ENCODE measurements around the gene OTULINL. TPM values are rescaled to one million over a fixed set of nuclear protein-coding genes. Genes with fewer than 3 reads are reported as not detected.
"Not testable (repeated sequence)": the region's sequence is repeated elsewhere in the genome, so short reads cannot be mapped to it uniquely, and the experiment has no call there.

The OTULINL gene
- total RNA-seq = 10 to 100 TPM in 1 of 2 donors, 1 to 10 TPM in 1; 6.8 to 13.7 TPM
- long read RNA-seq, donor 1, partial matches to known transcripts = 0 of 5 reads
- long read RNA-seq, donor 1, other reads (novel, unspliced or antisense) = 2 of 5 reads
- long read RNA-seq, donor 2, transcript OTULINL-201 (8 exons, 3,597 nt) = major isoform, 5 of 7 reads
- long read RNA-seq, donor 2, partial matches to known transcripts = 1 of 7 reads
- long read RNA-seq, donor 2, other reads (novel, unspliced or antisense) = 1 of 7 reads

GRCh38 chr5:14581106-14581890 lies at the start of gene OTULINL:
TSS of gene OTULINL (plus strand) at chr5:14581792. CDS start at chr5:14581895, 103 bp downstream.
- intact Hi-C loops (cut with DNase I) = no loop called here
- peak; percentile 96 for DNase-seq (ENCODE audit: low spot score)

GRCh38 chr5:14532180-14532579 lies 49.4 kb upstream of the OTULINL start:
- DNase-seq (ENCODE audit: low spot score) = no peak
- intact Hi-C loops (cut with DNase I) = no loop called here

GRCh38 chr5:14534773-14535172 lies 46.8 kb upstream of the OTULINL start:
- intact Hi-C loops (cut with DNase I) = no loop called here

GRCh38 chr5:14545308-14545707 lies 36.3 kb upstream of the OTULINL start:
- no peak for DNase-seq (ENCODE audit: low spot score)
- intact Hi-C loops (cut with DNase I) = no loop called here

More at GRCh38 chr5:14534773-14535172, 46.8 kb upstream of the OTULINL start:
- DNase-seq (ENCODE audit: low spot score) = no peak

GRCh38 chr5:14545862-14546261 lies 35.7 kb upstream of the OTULINL start:
- DNase-seq (ENCODE audit: low spot score) = no peak
- intact Hi-C loops (cut with DNase I) = no loop called here

GRCh38 chr5:14547666-14548065 lies 33.9 kb upstream of the OTULINL start:
- intact Hi-C loops (cut with DNase I) = no loop called here

GRCh38 chr5:14551211-14551610 lies 30.4 kb upstream of the OTULINL start:
- DNase-seq (ENCODE audit: low spot score) = no peak
- intact Hi-C loops (cut with DNase I) = no loop called here

More at GRCh38 chr5:14547666-14548065, 33.9 kb upstream of the OTULINL start:
- DNase-seq (ENCODE audit: low spot score) = no peak

- DNase-seq (ENCODE audit: low spot score) = no peak
- intact Hi-C loops (cut with DNase I) = no loop called here
These were observed 29.6 kb upstream of the OTULINL start for GRCh38 chr5:14552017-14552416.

GRCh38 chr5:14554288-14554687 lies 27.3 kb upstream of the OTULINL start:
- DNase-seq (ENCODE audit: low spot score); intact Hi-C loops (cut with DNase I): not testable (repeated sequence)

- no peak for DNase-seq (ENCODE audit: low spot score)
- intact Hi-C loops (cut with DNase I) = no loop called here
These were observed 25.6 kb upstream of the OTULINL start for GRCh38 chr5:14556015-14556414.

GRCh38 chr5:14557203-14557770 lies 24.3 kb upstream of the OTULINL start:
- intact Hi-C loops (cut with DNase I) = no loop called here
- DNase-seq (ENCODE audit: low spot score) = no peak

- intact Hi-C loops (cut with DNase I) = no loop called here
These were observed 23.7 kb upstream of the OTULINL start for GRCh38 chr5:14557791-14558415.

GRCh38 chr5:14560091-14560595 lies 21.4 kb upstream of the OTULINL start:
- intact Hi-C loops (cut with DNase I) = no loop called here
- DNase-seq (ENCODE audit: low spot score) = no peak

More at GRCh38 chr5:14557791-14558415, 23.7 kb upstream of the OTULINL start:
- DNase-seq (ENCODE audit: low spot score) = no peak

GRCh38 chr5:14561741-14562140 lies 19.9 kb upstream of the OTULINL start:
- DNase-seq (ENCODE audit: low spot score) = no peak
- intact Hi-C loops (cut with DNase I) = no loop called here

GRCh38 chr5:14568333-14568732 lies 13.3 kb upstream of the OTULINL start:
- no peak for DNase-seq (ENCODE audit: low spot score)
- intact Hi-C loops (cut with DNase I) = no loop called here

GRCh38 chr5:14569948-14570691 lies 11.5 kb upstream of the OTULINL start:
- intact Hi-C loops (cut with DNase I) = no loop called here
- no peak for DNase-seq (ENCODE audit: low spot score)

GRCh38 chr5:14571901-14572300 lies 9.7 kb upstream of the OTULINL start:
- intact Hi-C loops (cut with DNase I) = no loop called here
- DNase-seq (ENCODE audit: low spot score) = no peak

- intact Hi-C loops (cut with DNase I) = no loop called here
- DNase-seq (ENCODE audit: low spot score) = no peak
These were observed 9.2 kb upstream of the OTULINL start for GRCh38 chr5:14572385-14572784.

- intact Hi-C loops (cut with DNase I) = no loop called here
- DNase-seq (ENCODE audit: low spot score) = no peak
These were observed 8.8 kb upstream of the OTULINL start for GRCh38 chr5:14572836-14573235.

All from posterior vena cava (tissue), 2 donors.